GM23338 (cell line): ENCODE results near the gene TECPR2. TPM values are rescaled to one million over a fixed set of nuclear protein-coding genes. Genes with fewer than 3 reads are reported as not detected.

Experiments
- ATAC-seq: fragments of 200-7000 bp; cut with Tn5 transposase; 3 replicates; pipeline ENCODE4 v1.9.1; 2020
- DNase-seq: peaks from one replicate; pipeline ENCODE4 v3.0.0-alpha.2; 2015; ENCODE audit warnings: low spot score
- H2AFZ ChIP-seq: fragments of 200-600 bp; sonication (generic); 2 replicates; pipeline ENCODE4 v1.8.0; 2016; ENCODE audit warnings: antibody characterized with exemption, mild to moderate bottlenecking, moderate library complexity
- H3F3A ChIP-seq: fragments of 200-600 bp; sonication (generic); replicated peaks from 2 replicates; pipeline ENCODE4 v1.8.0; 2017; ENCODE audit warnings: antibody characterized with exemption, mixed run types, low read depth
- H3K27ac ChIP-seq: fragments of 200-600 bp; sonication (generic); 2 replicates; pipeline ENCODE4 v1.6.1; 2016; ENCODE audit warnings: low read depth
- H3K27me3 ChIP-seq: fragments of 200-600 bp; sonication (generic); 2 replicates; pipeline ENCODE4 v1.8.0; 2016; ENCODE audit warnings: mild to moderate bottlenecking, mixed run types, moderate library complexity; ENCODE audit not compliant: insufficient read depth
- H3K36me3 ChIP-seq: fragments of 200-600 bp; sonication (generic); 2 replicates; pipeline ENCODE4 v1.8.0; 2016; ENCODE audit warnings: mild to moderate bottlenecking; ENCODE audit not compliant: insufficient read depth
- H3K4me1 ChIP-seq: fragments of 200-600 bp; sonication (generic); 2 replicates; pipeline ENCODE4 v1.8.0; 2016; ENCODE audit warnings: mild to moderate bottlenecking, moderate library complexity; ENCODE audit not compliant: insufficient read depth
- H3K4me2 ChIP-seq: fragments of 200-600 bp; sonication (generic); 2 replicates; pipeline ENCODE4 v1.7.1; 2017; ENCODE audit warnings: mixed run types
- H3K4me3 ChIP-seq: fragments of 200-600 bp; sonication (generic); 2 replicates; pipeline ENCODE4 v1.6.1; 2016; ENCODE audit warnings: mixed run types
- H3K79me2 ChIP-seq: fragments of 200-600 bp; sonication (generic); replicated peaks from 2 replicates; pipeline ENCODE4 v1.8.0; 2017; ENCODE audit warnings: mild to moderate bottlenecking; ENCODE audit not compliant: insufficient read depth
- H3K9me2 ChIP-seq: fragments of 200-600 bp; sonication (generic); 2 replicates; pipeline ENCODE4 v1.8.0; 2017; ENCODE audit not compliant: insufficient read depth
- H4K20me1 ChIP-seq: fragments of 200-600 bp; sonication (generic); replicated peaks from 2 replicates; pipeline ENCODE4 v1.8.0; 2017; ENCODE audit warnings: mild to moderate bottlenecking; ENCODE audit not compliant: insufficient read depth
- H3K27ac Mint-ChIP-seq: 2 replicates; pipeline ENCODE4 v1.8.0; 2020; ENCODE audit warnings: inconsistent platforms, mild to moderate bottlenecking, moderate library complexity, mixed read lengths
- H3K27me3 Mint-ChIP-seq: 3 replicates; pipeline ENCODE4 v1.8.0; 2022; ENCODE audit warnings: low read depth, mild to moderate bottlenecking, moderate library complexity, mixed read lengths, inconsistent platforms; ENCODE audit not compliant: insufficient read depth, poor library complexity
- H3K36me3 Mint-ChIP-seq: 3 replicates; pipeline ENCODE4 v1.8.0; 2021; ENCODE audit warnings: low read depth, mild to moderate bottlenecking, inconsistent platforms, moderate library complexity, mixed read lengths
- H3K4me1 Mint-ChIP-seq: 3 replicates; pipeline ENCODE4 v1.8.0; 2020; ENCODE audit warnings: mild to moderate bottlenecking, inconsistent platforms, mixed read lengths
- H3K4me3 Mint-ChIP-seq: 3 replicates; pipeline ENCODE4 v1.8.0; 2021; ENCODE audit warnings: moderate library complexity, mild to moderate bottlenecking, inconsistent platforms, mixed read lengths
- H3K9me3 Mint-ChIP-seq: 3 replicates; pipeline ENCODE4 v1.8.0; 2020; ENCODE audit warnings: moderate library complexity, mild to moderate bottlenecking, inconsistent platforms, mixed read lengths
- CREB1 ChIP-seq: fragments of 250-450 bp; sonication (Bioruptor Pico); IDR thresholded peaks from 2 replicates; pipeline ENCODE4 v1.5.0; 2020; ENCODE audit warnings: low read depth, mild to moderate bottlenecking, moderate library complexity
- ETS1 ChIP-seq: IDR thresholded peaks from 2 replicates; pipeline ENCODE4 v1.6.1; 2016; ENCODE audit warnings: antibody characterized with exemption
- EZH2 ChIP-seq: fragments of 200-600 bp; sonication (generic); IDR thresholded peaks from one replicate; pipeline ENCODE4 v1.8.0; 2017; ENCODE audit warnings: antibody characterized with exemption, mild to moderate bottlenecking, low read depth; ENCODE audit not compliant: unreplicated experiment
- NANOG ChIP-seq: IDR thresholded peaks from 2 replicates; pipeline ENCODE4 v1.6.1; 2016; ENCODE audit warnings: antibody characterized with exemption, borderline replicate concordance
- STAT1 ChIP-seq: IDR thresholded peaks from one replicate; pipeline ENCODE4 v1.6.1; 2016; ENCODE audit warnings: antibody characterized with exemption; ENCODE audit not compliant: unreplicated experiment
- ZNF114 ChIP-seq: fragments of 250-450 bp; sonication (Bioruptor Pico); IDR thresholded peaks from 2 replicates; pipeline ENCODE4 v1.5.0; 2020; ENCODE audit warnings: mild to moderate bottlenecking, moderate library complexity
- ZNF331 ChIP-seq: fragments of 250-450 bp; sonication (Bioruptor Pico); IDR thresholded peaks from 2 replicates; pipeline ENCODE4 v1.5.0; 2020; ENCODE audit warnings: low read depth, mild to moderate bottlenecking, moderate library complexity
- ZNF462 ChIP-seq: fragments of 250-450 bp; sonication (Bioruptor Pico); IDR thresholded peaks from 2 replicates; pipeline ENCODE4 v1.5.0; 2020; ENCODE audit warnings: mild to moderate bottlenecking, moderate library complexity
- polyA plus RNA-seq: library from polyadenylated mRNA; unstranded; fragments of >200 nt; fragmentation: Nextera tagmentation; extraction: Ambion mirVana; gene quantifications from 2 replicates; pipeline ENCODE4 v1.2.1, GENCODE V29; 2016
- total RNA-seq: library from RNA; depleted of rRNA; stranded (reverse); fragments of >200 nt; shearing (Covaris generic); gene quantifications from 2 replicates; pipeline ENCODE4 v1.2.3, GENCODE V29; 2014

TECPR2 gene
- total and polyA plus RNA-seq, 2 experiments from 2014 or later: 4.8 to 20.5 TPM

DNA sequence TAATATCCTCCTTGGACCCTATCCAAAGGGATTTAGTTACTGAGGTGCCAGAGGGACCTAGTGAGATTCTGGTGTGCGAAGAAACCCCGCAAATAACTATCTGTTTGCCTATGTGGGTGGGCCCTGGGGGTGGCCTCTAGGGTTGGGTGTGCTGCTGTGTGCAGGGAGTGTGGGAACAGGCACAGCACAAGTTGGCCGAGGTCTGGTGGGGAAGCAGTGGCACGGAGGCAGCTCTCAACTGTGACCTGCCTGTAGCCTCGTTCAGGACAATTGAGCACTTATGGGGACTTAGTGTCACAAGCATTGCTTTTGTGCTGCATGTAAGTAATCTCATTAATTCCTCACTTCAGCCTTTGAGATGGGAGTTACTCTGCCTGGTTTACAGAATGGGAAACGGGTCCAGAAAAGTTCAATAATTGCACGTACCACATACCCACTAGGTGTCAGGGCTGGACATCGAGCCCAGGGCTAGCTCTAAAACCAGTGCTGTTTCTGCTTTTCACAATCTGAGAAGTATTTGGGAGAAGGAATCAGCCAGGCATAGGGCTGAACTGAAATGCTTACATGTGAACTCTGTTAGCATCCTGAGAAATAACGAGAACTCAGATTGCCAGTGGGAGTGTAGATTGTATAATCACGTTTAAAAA lies 58.8 kb downstream of the TECPR2 start (continued):
- TF ChIP-seq ZNF462 (CRISPR knock-in tag) (no peak), EZH2 (no peak), ZNF331 (CRISPR knock-in tag) (no peak)

DNA sequence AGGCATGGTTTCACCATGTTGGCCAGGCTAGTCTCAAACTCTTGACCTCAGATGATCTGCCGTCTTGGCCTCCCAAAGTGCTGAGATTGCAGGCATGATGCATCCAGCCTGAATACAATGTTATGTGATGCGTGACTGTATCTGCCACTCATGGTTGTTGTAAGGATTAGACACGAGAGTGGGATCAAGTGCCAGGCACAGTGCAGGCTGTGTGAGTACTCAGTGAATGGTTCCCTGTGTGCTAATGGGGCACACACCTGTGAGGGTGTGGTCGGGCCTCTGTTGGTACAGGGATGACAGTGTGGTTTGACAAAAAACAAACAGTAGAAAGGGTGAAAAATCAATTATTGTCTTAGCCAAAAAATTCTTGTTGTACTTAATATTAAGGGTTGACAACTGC lies 61.8 kb downstream of the TECPR2 start:
- no peak overlapping the region for H3K27ac ChIP-seq
- H3K36me3 ChIP-seq: no peaks in the 10 kb centered on the region
- no peaks in the 10 kb centered on the region for H3K4me1 Mint-ChIP-seq
- H3K9me3 Mint-ChIP-seq: no peaks in the 10 kb centered on the region
- H3F3A ChIP-seq: no peaks in the 10 kb centered on the region
- no peaks in the 10 kb centered on the region for H3K79me2 ChIP-seq
- H3K4me3 Mint-ChIP-seq: no peak overlapping the region
- H3K4me3 ChIP-seq: no peak overlapping the region
- H3K27me3 Mint-ChIP-seq: no peaks in the 10 kb centered on the region
- no peak overlapping the region for H3K4me2 ChIP-seq
- DNase-seq: no peak
- H3K9me2 ChIP-seq: no peaks in the 10 kb centered on the region
- H3K27ac Mint-ChIP-seq: no peak overlapping the region; the same call in 1 of the 2 replicates
- no peaks in the 10 kb centered on the region for H3K27me3 ChIP-seq
- no peak for ATAC-seq
- peaks cover 26% of the 10 kb centered on the region for H3K36me3 Mint-ChIP-seq
- H3K4me1 ChIP-seq: no peaks in the 10 kb centered on the region
- no peaks in the 10 kb centered on the region for H4K20me1 ChIP-seq
- H2AFZ ChIP-seq: no peak overlapping the region
- no peak for TF ChIP-seq ZNF462 (CRISPR knock-in tag)
- TF ChIP-seq ETS1: no peak
- no peak for TF ChIP-seq NANOG
- no peak for TF ChIP-seq STAT1
- TF ChIP-seq CREB1: no peak
- TF ChIP-seq ZNF114 (CRISPR knock-in tag): no peak
